SU-DHL-6 (cell line): ENCODE measurements around the gene POLR2C.

Experiments
- H2AFZ ChIP-seq: fragments of 200-600 bp; sonication (generic); 2 replicates; pipeline ENCODE4 v1.6.1; 2014; ENCODE audit warnings: low read depth, mild to moderate bottlenecking, moderate library complexity, mixed read lengths, antibody characterized with exemption, low read length; ENCODE audit not compliant: severe bottlenecking
- H3F3A ChIP-seq: fragments of 200-600 bp; shearing (Covaris generic); 2 replicates; pipeline ENCODE4 v1.6.0; 2016; ENCODE audit warnings: antibody characterized with exemption, mild to moderate bottlenecking; ENCODE audit not compliant: insufficient read depth
- H3K27ac ChIP-seq: fragments of 200-600 bp; sonication (generic); 2 replicates; pipeline ENCODE4 v1.5.1; 2016; ENCODE audit warnings: low read depth, mild to moderate bottlenecking, low read length, moderate library complexity, mixed read lengths
- H3K27me3 ChIP-seq: fragments of 200-600 bp; sonication (generic), shearing (Covaris generic); 2 replicates; pipeline ENCODE4 v1.6.0; 2014; ENCODE audit warnings: mild to moderate bottlenecking, low read length
- H3K36me3 ChIP-seq: fragments of 200-600 bp; sonication (generic); 2 replicates; pipeline ENCODE4 v1.6.1; 2014; ENCODE audit warnings: mild to moderate bottlenecking, low read length, mixed read lengths
- H3K4me2 ChIP-seq: fragments of 300-600, 200-600 bp; shearing (Covaris generic), sonication (generic); 2 replicates; pipeline ENCODE4 v1.6.0; 2014; ENCODE audit warnings: low read length, low read depth, mild to moderate bottlenecking; ENCODE audit not compliant: poor library complexity, severe bottlenecking
- H3K4me3 ChIP-seq: fragments of 200-600 bp; sonication (generic); 2 replicates; pipeline ENCODE4 v1.5.1; 2014; ENCODE audit warnings: antibody characterized with exemption, low read length, mild to moderate bottlenecking, mixed read lengths; ENCODE audit not compliant: insufficient read depth, poor library complexity, severe bottlenecking
- H3K79me2 ChIP-seq: fragments of 200-600 bp; sonication (generic); 2 replicates; pipeline ENCODE4 v1.6.1; 2014; ENCODE audit warnings: mild to moderate bottlenecking, low read length, moderate library complexity; ENCODE audit not compliant: insufficient read depth
- H3K9ac ChIP-seq: fragments of 200-600 bp; sonication (generic); 2 replicates; pipeline ENCODE4 v1.7.0; 2014; ENCODE audit warnings: mild to moderate bottlenecking, low read length
- H3K9me2 ChIP-seq: fragments of 200-600 bp; sonication (generic); replicated peaks from 2 replicates; pipeline ENCODE4 v1.6.1; 2014; ENCODE audit warnings: low read length; ENCODE audit not compliant: insufficient read depth
- H3K9me3 ChIP-seq: fragments of 200-600 bp; sonication (generic); 2 replicates; pipeline ENCODE4 v1.6.1; 2014; ENCODE audit warnings: low read length, mixed read lengths; ENCODE audit not compliant: insufficient read depth
- H4K20me1 ChIP-seq: fragments of 200-600 bp; sonication (generic); 2 replicates; pipeline ENCODE4 v1.6.1; 2014; ENCODE audit warnings: low read depth, mild to moderate bottlenecking, antibody characterized with exemption, low read length, moderate library complexity, mixed read lengths
- CTCF ChIP-seq: fragments of 200-600 bp; sonication (generic); IDR thresholded peaks from one replicate; pipeline ENCODE4 v1.5.1; 2017; ENCODE audit warnings: antibody characterized with exemption, mild to moderate bottlenecking, low read length, moderate library complexity; ENCODE audit not compliant: insufficient read depth, poor library complexity, severe bottlenecking
- EZH2phosphoT487 ChIP-seq: fragments of 200-600 bp; sonication (generic), shearing (Covaris generic); conservative IDR thresholded peaks from 2 replicates; pipeline ENCODE4 v1.6.1; 2018; ENCODE audit warnings: mild to moderate bottlenecking, antibody characterized with exemption, low read length, moderate library complexity, mixed read lengths

The POLR2C gene

GRCh38 chr16:57516176-57516725 lies 53.8 kb downstream of the POLR2C start:
- Histone ChIP-seq H3K27me3 (no peaks in the 10 kb centered on the region), H3K36me3 (no peaks in the 10 kb centered on the region), H3K9me3 (no peaks in the 10 kb centered on the region), H3K9ac (no peak overlapping the region), H2AFZ (no peak overlapping the region), H3K4me2 (no peak overlapping the region), H3F3A (no peaks in the 10 kb centered on the region), H3K4me3 (no peak overlapping the region), H3K9me2 (no peaks in the 10 kb centered on the region), H3K79me2 (no peaks in the 10 kb centered on the region), H3K27ac (no peak overlapping the region), H4K20me1 (no peaks in the 10 kb centered on the region)
- no peak for TF ChIP-seq CTCF
- TF ChIP-seq EZH2phosphoT487: no peak

- Histone ChIP-seq H3F3A (no peaks in the 10 kb centered on the region), H3K36me3 (no peaks in the 10 kb centered on the region), H3K9ac (no peak overlapping the region), H3K27me3 (no peaks in the 10 kb centered on the region), H3K4me2 (no peak overlapping the region), H4K20me1 (no peaks in the 10 kb centered on the region), H3K27ac (no peak overlapping the region), H2AFZ (no peak overlapping the region), H3K9me2 (no peaks in the 10 kb centered on the region), H3K4me3 (no peak overlapping the region), H3K79me2 (no peaks in the 10 kb centered on the region), H3K9me3 (no peaks in the 10 kb centered on the region)
- TF ChIP-seq EZH2phosphoT487: no peak
- TF ChIP-seq CTCF: no peak
Measured at GRCh38 chr16:57516773-57517172, 54.3 kb downstream of the POLR2C start.

GRCh38 chr16:57517397-57518367 lies 55.2 kb downstream of the POLR2C start:
- Histone ChIP-seq H3K27me3 (no peaks in the 10 kb centered on the region), H3K9me3 (no peaks in the 10 kb centered on the region), H3K9ac (no peak overlapping the region), H3K4me2 (no peak overlapping the region), H3K36me3 (no peaks in the 10 kb centered on the region), H3K79me2 (no peaks in the 10 kb centered on the region), H4K20me1 (no peaks in the 10 kb centered on the region), H3K4me3 (no peak overlapping the region), H2AFZ (no peak overlapping the region), H3F3A (no peaks in the 10 kb centered on the region), H3K9me2 (no peaks in the 10 kb centered on the region), H3K27ac (no peak overlapping the region)
- TF ChIP-seq EZH2phosphoT487 (no peak), CTCF (no peak)
